HG02763 (cell line): ENCODE measurements around the gene NANOS3.
"Not testable (repeated sequence)": the region's sequence is repeated elsewhere in the genome, so short reads cannot be mapped to it uniquely, and the experiment has no call there.

Experiments
- ATAC-seq: cut with Tn5 transposase; IDR thresholded peaks from one replicate; pipeline ENCODE4 v1.9.1; 2021; ENCODE audit warnings: mild to moderate bottlenecking, moderate library complexity; ENCODE audit not compliant: unreplicated experiment

Gene NANOS3

GRCh38 chr19:13918726-13919411, 41.9 kb downstream of the NANOS3 start:
- no peak for ATAC-seq

- ATAC-seq, result no peak
Measured at GRCh38 chr19:13920524-13920923, 43.6 kb downstream of the NANOS3 start.

- ATAC-seq, result no peak
Measured at GRCh38 chr19:13920940-13921747, 44.2 kb downstream of the NANOS3 start.

- not testable (repeated sequence) for ATAC-seq
Measured at GRCh38 chr19:13922118-13922517, 45.2 kb downstream of the NANOS3 start.

- ATAC-seq, result no peak
Measured at GRCh38 chr19:13923194-13923987, 46.5 kb downstream of the NANOS3 start.

GRCh38 chr19:13926010-13926409, 49.1 kb downstream of the NANOS3 start:
- ATAC-seq, result no peak

GRCh38 chr19:13926715-13927114, 49.8 kb downstream of the NANOS3 start:
- ATAC-seq, result no peak

GRCh38 chr19:13929340-13929739, 52.4 kb downstream of the NANOS3 start:
- ATAC-seq, result no peak

GRCh38 chr19:13929956-13930355, 53.0 kb downstream of the NANOS3 start:
- ATAC-seq, result no peak
